ACC112 (cell line): ENCODE data around the gene JAKMIP3.

Experiments
- H2AFZ ChIP-seq: fragments of 200-600 bp; sonication (generic); one replicate; pipeline ENCODE4 v1.6.0; 2017; ENCODE audit warnings: antibody characterized with exemption, low read length; ENCODE audit not compliant: unreplicated experiment
- H3K27ac ChIP-seq: fragments of 200-600 bp; sonication (generic); 2 replicates; pipeline ENCODE4 v1.5.1; 2014; ENCODE audit warnings: low read depth, mild to moderate bottlenecking, antibody characterized with exemption, low read length, moderate library complexity
- H3K27me3 ChIP-seq: fragments of 200-600 bp; sonication (generic); 2 replicates; pipeline ENCODE4 v1.6.1; 2014; ENCODE audit warnings: mild to moderate bottlenecking, antibody characterized with exemption, low read length, moderate library complexity, mixed read lengths; ENCODE audit not compliant: insufficient read depth
- H3K36me3 ChIP-seq: fragments of 200-600 bp; sonication (generic); 2 replicates; pipeline ENCODE4 v1.6.1; 2016; ENCODE audit warnings: mild to moderate bottlenecking, antibody characterized with exemption, low read length, moderate library complexity, mixed read lengths; ENCODE audit not compliant: insufficient read depth
- H3K4me1 ChIP-seq: fragments of 200-600 bp; sonication (generic); one replicate; pipeline ENCODE4 v1.6.1; 2016; ENCODE audit warnings: low read length, mixed read lengths; ENCODE audit not compliant: insufficient read depth, unreplicated experiment, control insufficient read depth
- H3K4me3 ChIP-seq: fragments of 200-600 bp; sonication (generic); 2 replicates; pipeline ENCODE4 v1.5.1; 2014; ENCODE audit warnings: mild to moderate bottlenecking, low read depth, low read length
- H3K79me2 ChIP-seq: fragments of 200-600 bp; sonication (generic); one replicate; pipeline ENCODE4 v1.6.0; 2016; ENCODE audit warnings: low read length; ENCODE audit not compliant: control insufficient read depth, unreplicated experiment, insufficient read depth

Gene JAKMIP3

GRCh38 chr10:132058111-132058745 lies 7.5 kb upstream of the JAKMIP3 start:
- Histone ChIP-seq H3K27me3 (peaks cover 56% of the 10 kb centered on the region), H3K4me3 (no peak overlapping the region), H3K79me2 (no peaks in the 10 kb centered on the region), H3K4me1 (no peaks in the 10 kb centered on the region), H3K36me3 (no peaks in the 10 kb centered on the region), H3K27ac (no peak overlapping the region), H2AFZ (no peak overlapping the region)

GRCh38 chr10:132058793-132059759 lies 6.7 kb upstream of the JAKMIP3 start:
- H3K27ac ChIP-seq, result no peak overlapping the region
- no peaks in the 10 kb centered on the region for H3K79me2 ChIP-seq
- H3K36me3 ChIP-seq, result no peaks in the 10 kb centered on the region
- no peak overlapping the region for H3K4me3 ChIP-seq
- no peak overlapping the region for H2AFZ ChIP-seq
- no peaks in the 10 kb centered on the region for H3K4me1 ChIP-seq
- peaks cover 56% of the 10 kb centered on the region for H3K27me3 ChIP-seq

- Histone ChIP-seq H3K4me1 (no peaks in the 10 kb centered on the region), H3K27me3 (peaks cover 56% of the 10 kb centered on the region), H3K4me3 (no peak overlapping the region), H2AFZ (no peak overlapping the region), H3K79me2 (no peaks in the 10 kb centered on the region), H3K36me3 (no peaks in the 10 kb centered on the region), H3K27ac (no peak overlapping the region)
These were observed 5.8 kb upstream of the JAKMIP3 start for GRCh38 chr10:132059760-132060508.

- H3K27ac ChIP-seq, result no peak overlapping the region
- H2AFZ ChIP-seq, result no peak overlapping the region
- peaks cover 6% of the 10 kb centered on the region for H3K4me1 ChIP-seq
- H3K4me3 ChIP-seq, result no peak overlapping the region
- H3K79me2 ChIP-seq, result no peaks in the 10 kb centered on the region
- peaks cover 51% of the 10 kb centered on the region for H3K27me3 ChIP-seq
- no peaks in the 10 kb centered on the region for H3K36me3 ChIP-seq
These were observed 4.7 kb upstream of the JAKMIP3 start for GRCh38 chr10:132061030-132061429.

GRCh38 chr10:132061465-132061864 lies 4.3 kb upstream of the JAKMIP3 start:
- no peak overlapping the region for H2AFZ ChIP-seq

GRCh38 chr10:132062116-132062515 lies 3.6 kb upstream of the JAKMIP3 start:
- H3K4me1 ChIP-seq, result peaks cover 9% of the 10 kb centered on the region
- H2AFZ ChIP-seq, result no peak overlapping the region
- no peaks in the 10 kb centered on the region for H3K36me3 ChIP-seq
- no peak overlapping the region for H3K4me3 ChIP-seq
- peaks cover 44% of the 10 kb centered on the region for H3K27me3 ChIP-seq
- H3K79me2 ChIP-seq, result no peaks in the 10 kb centered on the region
- H3K27ac ChIP-seq, result no peak overlapping the region

More at GRCh38 chr10:132061465-132061864, 4.3 kb upstream of the JAKMIP3 start:
- peaks cover 7% of the 10 kb centered on the region for H3K4me1 ChIP-seq
- no peak overlapping the region for H3K4me3 ChIP-seq
- H3K36me3 ChIP-seq, result no peaks in the 10 kb centered on the region
- no peaks in the 10 kb centered on the region for H3K79me2 ChIP-seq
- no peak overlapping the region for H3K27ac ChIP-seq
- H3K27me3 ChIP-seq, result peaks cover 47% of the 10 kb centered on the region

GRCh38 chr10:132062641-132063390 lies 2.9 kb upstream of the JAKMIP3 start:
- Histone ChIP-seq H3K4me1 (peaks cover 9% of the 10 kb centered on the region), H3K79me2 (no peaks in the 10 kb centered on the region), H3K27me3 (peaks cover 38% of the 10 kb centered on the region), H3K36me3 (no peaks in the 10 kb centered on the region), H3K27ac (no peak overlapping the region), H2AFZ (no peak overlapping the region), H3K4me3 (no peak overlapping the region)

- H3K27ac ChIP-seq, result no peak overlapping the region
- no peaks in the 10 kb centered on the region for H3K36me3 ChIP-seq
- H3K4me1 ChIP-seq, result peaks cover 9% of the 10 kb centered on the region
- no peak overlapping the region for H3K4me3 ChIP-seq
- H2AFZ ChIP-seq, result no peak overlapping the region
- no peaks in the 10 kb centered on the region for H3K79me2 ChIP-seq
- H3K27me3 ChIP-seq, result peaks cover 32% of the 10 kb centered on the region
These were observed 2.3 kb upstream of the JAKMIP3 start for GRCh38 chr10:132063432-132063831.

GRCh38 chr10:132064082-132064755 lies 1.5 kb upstream of the JAKMIP3 start:
- Histone ChIP-seq H2AFZ (no peak overlapping the region), H3K36me3 (no peaks in the 10 kb centered on the region), H3K27ac (no peak overlapping the region), H3K4me1 (peaks cover 9% of the 10 kb centered on the region), H3K79me2 (no peaks in the 10 kb centered on the region), H3K4me3 (no peak overlapping the region), H3K27me3 (peaks cover 24% of the 10 kb centered on the region)
